K562 (cell line): Measurements from ENCODE around the gene LCNL1. TPM values are rescaled to one million over a fixed set of nuclear protein-coding genes. Genes with fewer than 3 reads are reported as not detected.

Source experiments
- C11orf30 ChIP-seq: fragments of 450-650 bp; IDR thresholded peaks from 2 replicates; pipeline ENCODE4 v1.6.1; 2016; ENCODE audit warnings: low read depth, mild to moderate bottlenecking
- CBFA2T2 ChIP-seq: fragments of 450-650 bp; conservative IDR thresholded peaks from 2 replicates; pipeline ENCODE4 v1.6.1; 2017; ENCODE audit warnings: mild to moderate bottlenecking
- CBFB ChIP-seq: sonication (generic); formaldehyde crosslinking; IDR thresholded peaks from 2 replicates; pipeline ENCODE4 v1.4.0; 2020; ENCODE audit warnings: mild to moderate bottlenecking, missing genetic modification reagents
- CBX1 ChIP-seq: sonication (generic); IDR thresholded peaks from 2 replicates; pipeline ENCODE4 v1.6.1; 2016; ENCODE audit warnings: antibody characterized with exemption, low read depth, mild to moderate bottlenecking
- DDX20 ChIP-seq: fragments of 450-650 bp; IDR thresholded peaks from 2 replicates; pipeline ENCODE4 v1.6.1; 2016; ENCODE audit warnings: missing genetic modification characterization, low read depth, mild to moderate bottlenecking, missing compliant biosample characterization, moderate library complexity
- DPF2 ChIP-seq: fragments of 450-650 bp; IDR thresholded peaks from 2 replicates; pipeline ENCODE4 v1.6.1; 2016
- ETV1 ChIP-seq: fragments of 450-650 bp; conservative IDR thresholded peaks from 2 replicates; pipeline ENCODE4 v1.6.1; 2016; ENCODE audit warnings: missing genetic modification characterization, control low read depth, low read depth, missing compliant biosample characterization
- HDAC2 ChIP-seq: fragments of 450-650 bp; IDR thresholded peaks from 2 replicates; pipeline ENCODE4 v1.6.1; 2016; ENCODE audit warnings: mild to moderate bottlenecking
- HEY1 ChIP-seq: fragments of 250-450 bp; sonication (Bioruptor Pico); IDR thresholded peaks from 2 replicates; pipeline ENCODE4 v1.5.0; 2020; ENCODE audit warnings: mild to moderate bottlenecking, moderate library complexity, borderline replicate concordance
- HLTF ChIP-seq: fragments of 450-650 bp; IDR thresholded peaks from 2 replicates; pipeline ENCODE4 v1.6.1; 2016
- HOXB6 ChIP-seq: fragments of 250-450 bp; sonication (Bioruptor Pico); IDR thresholded peaks from 2 replicates; pipeline ENCODE4 v1.5.1; 2022; ENCODE audit warnings: mild to moderate bottlenecking, borderline replicate concordance
- L3MBTL2 ChIP-seq: fragments of 450-650 bp; IDR thresholded peaks from 2 replicates; pipeline ENCODE4 v1.6.1; 2016; ENCODE audit warnings: mild to moderate bottlenecking, moderate library complexity
- LEF1 ChIP-seq: fragments of 450-650 bp; IDR thresholded peaks from 2 replicates; pipeline ENCODE4 v1.6.1; 2016; ENCODE audit warnings: mild to moderate bottlenecking
- MBD2 ChIP-seq: sonication (generic); IDR thresholded peaks from 2 replicates; pipeline ENCODE4 v1.6.1; 2016; ENCODE audit warnings: low read depth, borderline replicate concordance
- POLR2G ChIP-seq: fragments of 200-400 bp; formaldehyde crosslinking; IDR thresholded peaks from 2 replicates; pipeline ENCODE4 v1.6.1; 2017; ENCODE audit warnings: low read depth, mild to moderate bottlenecking, antibody characterized with exemption, low read length, moderate library complexity
- PRMT5 ChIP-seq: sonication (generic); formaldehyde crosslinking; IDR thresholded peaks from 2 replicates; pipeline ENCODE4 v1.5.0; 2020; ENCODE audit warnings: missing genetic modification reagents
- RUNX1 ChIP-seq: sonication (generic); IDR thresholded peaks from 2 replicates; pipeline ENCODE4 v1.6.1; 2016; ENCODE audit warnings: antibody characterized with exemption, low read depth
- SRSF1 ChIP-seq: fragments of 200-400 bp; formaldehyde crosslinking; IDR thresholded peaks from 2 replicates; pipeline ENCODE4 v1.6.1; 2017; ENCODE audit warnings: mild to moderate bottlenecking, low read depth, low read length, moderate library complexity
- TAF1 ChIP-seq: IDR thresholded peaks from 2 replicates; pipeline ENCODE4 v1.6.1; 2011; ENCODE audit warnings: mild to moderate bottlenecking, low read length, moderate library complexity; ENCODE audit not compliant: insufficient read depth, control insufficient read depth, severe bottlenecking; ENCODE audit errors: extremely low read depth
- ZBTB7A ChIP-seq: IDR thresholded peaks from 2 replicates; pipeline ENCODE4 v1.6.1; 2011; ENCODE audit warnings: low read depth, mild to moderate bottlenecking, low read length, moderate library complexity, borderline replicate concordance; ENCODE audit not compliant: control insufficient read depth
- ZNF445 ChIP-seq: fragments of 250-450 bp; sonication (Bioruptor Pico); IDR thresholded peaks from 2 replicates; pipeline ENCODE4 v1.4.0; 2020; ENCODE audit warnings: low read depth, mild to moderate bottlenecking, moderate library complexity
- ZNF583 ChIP-seq: fragments of 250-450 bp; sonication (Bioruptor Pico); IDR thresholded peaks from 2 replicates; pipeline ENCODE4 v1.4.0; 2020
- polyA plus RNA-seq, 8 experiments: library from polyadenylated mRNA; depleted of rRNA in 4 of 8; stranded (reverse) in 5 of 8; unstranded in 3 of 8; fragments of >200 nt; fragmentation: Nextera tagmentation in 2 of 8; fragmentation: Illumina TruSeq in 1 of 8; extraction: Ambion mirVana in 2 of 8; extraction: Trizol in 1 of 8; gene quantifications; 2 replicates each; pipeline versions ENCODE4 v1.2.1 to v1.2.3, GENCODE V29; 2011 to 2014; ENCODE audit warnings: inconsistent platforms in 1 of 8, missing spikeins in 1 of 8
- total RNA-seq, 7 experiments: library from RNA; depleted of rRNA in 6 of 7; stranded (reverse); fragments of >200 nt in 6 of 7; fragmentation: Illumina TruSeq in 2 of 7; extraction: Trizol in 2 of 7; gene quantifications; 2 replicates each; pipeline versions ENCODE4 v1.2.1 to v1.2.3, GENCODE V29; 2011 to 2021; ENCODE audit warnings: low replicate concordance in 1 of 7
- TF ChIP-seq, protein P1 (sequence below): sonication (generic); IDR thresholded peaks from 2 replicates; pipeline ENCODE4 v1.6.1; 2016
- TF ChIP-seq, protein P2 (sequence below): fragments of 250-450 bp; sonication (Bioruptor Pico); IDR thresholded peaks from 2 replicates; pipeline ENCODE4 v1.8.0; 2022; ENCODE audit warnings: moderate library complexity, mild to moderate bottlenecking, inconsistent platforms

Gene LCNL1
- total and polyA plus RNA-seq, 9 of the 15 experiments (the other 6 are each of a cell fraction or from before 2014, with no cell fraction given), result 0.04 to 0.16 (median 0.04) TPM; not detected in 4

DNA sequence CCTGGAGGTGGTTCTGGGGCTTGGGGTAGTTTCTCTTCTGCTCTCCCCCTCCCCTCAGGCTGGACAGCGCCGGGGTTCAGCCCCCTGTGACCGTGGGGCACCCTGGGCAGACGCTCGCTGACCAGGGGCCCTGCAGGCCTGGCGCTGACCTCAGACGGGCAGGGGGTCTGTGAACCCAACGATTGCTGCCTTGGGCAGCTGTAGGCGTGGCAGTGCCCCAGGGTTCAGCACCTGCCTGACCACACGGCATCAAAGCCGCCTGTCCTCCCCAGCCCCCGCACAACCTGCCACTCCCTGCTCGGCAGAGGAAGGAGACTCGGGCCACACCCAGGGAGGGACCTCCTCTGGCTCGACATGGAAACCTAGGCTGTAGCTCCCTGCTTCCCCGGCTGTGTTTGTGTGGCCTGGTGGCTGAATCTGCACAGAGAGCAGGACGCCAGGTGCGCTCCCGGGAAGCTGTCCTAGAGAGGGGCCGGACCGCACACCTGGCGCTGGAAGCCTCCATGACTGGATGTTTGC is 18.6 kb upstream of the LCNL1 start (continued):
- peak; percentile 22; the same call in 1 of the 2 replicates for TF ChIP-seq CBFA2T2
- TF ChIP-seq DPF2, result peak; percentile 54
- peak; percentile 57 for TF ChIP-seq POLR2G
- TF ChIP-seq L3MBTL2, result 0 out of 2 replicates have a peak, but pooled peaks have one; percentile 11
- TF ChIP-seq PRMT5, result no peak
- no peak for TF ChIP-seq CBFB (CRISPR knock-in tag)
- no peak for TF ChIP-seq C11orf30
- no peak for TF ChIP-seq ETV1
- 0 out of 2 replicates have a peak, but pooled peaks have one; percentile 17 for TF ChIP-seq MBD2
- TF ChIP-seq ZNF583 (CRISPR knock-in tag), result no peak
- TF ChIP-seq, protein P1, sequence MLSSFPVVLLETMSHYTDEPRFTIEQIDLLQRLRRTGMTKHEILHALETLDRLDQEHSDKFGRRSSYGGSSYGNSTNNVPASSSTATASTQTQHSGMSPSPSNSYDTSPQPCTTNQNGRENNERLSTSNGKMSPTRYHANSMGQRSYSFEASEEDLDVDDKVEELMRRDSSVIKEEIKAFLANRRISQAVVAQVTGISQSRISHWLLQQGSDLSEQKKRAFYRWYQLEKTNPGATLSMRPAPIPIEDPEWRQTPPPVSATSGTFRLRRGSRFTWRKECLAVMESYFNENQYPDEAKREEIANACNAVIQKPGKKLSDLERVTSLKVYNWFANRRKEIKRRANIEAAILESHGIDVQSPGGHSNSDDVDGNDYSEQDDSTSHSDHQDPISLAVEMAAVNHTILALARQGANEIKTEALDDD, result no peak
- TF ChIP-seq SRSF1, result no peak
- no peak for TF ChIP-seq HLTF
- no peak for TF ChIP-seq ZNF445 (CRISPR knock-in tag)
- TF ChIP-seq HDAC2, result no peak
- TF ChIP-seq HOXB6 (CRISPR knock-in tag), result no peak
- TF ChIP-seq HEY1, result no peak
- TF ChIP-seq ZBTB7A, result peak; percentile 49; the same call in 1 of the 2 replicates
- TF ChIP-seq LEF1, result peak; percentile 40; the same call in 1 of the 2 replicates
- no peak for TF ChIP-seq TAF1
- TF ChIP-seq DDX20 (tag), result no peak
- no peak for TF ChIP-seq CBX1
- TF ChIP-seq, protein P2, sequence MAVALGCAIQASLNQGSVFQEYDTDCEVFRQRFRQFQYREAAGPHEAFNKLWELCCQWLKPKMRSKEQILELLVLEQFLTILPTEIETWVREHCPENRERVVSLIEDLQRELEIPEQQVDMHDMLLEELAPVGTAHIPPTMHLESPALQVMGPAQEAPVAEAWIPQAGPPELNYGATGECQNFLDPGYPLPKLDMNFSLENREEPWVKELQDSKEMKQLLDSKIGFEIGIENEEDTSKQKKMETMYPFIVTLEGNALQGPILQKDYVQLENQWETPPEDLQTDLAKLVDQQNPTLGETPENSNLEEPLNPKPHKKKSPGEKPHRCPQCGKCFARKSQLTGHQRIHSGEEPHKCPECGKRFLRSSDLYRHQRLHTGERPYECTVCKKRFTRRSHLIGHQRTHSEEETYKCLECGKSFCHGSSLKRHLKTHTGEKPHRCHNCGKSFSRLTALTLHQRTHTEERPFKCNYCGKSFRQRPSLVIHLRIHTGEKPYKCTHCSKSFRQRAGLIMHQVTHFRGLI (CRISPR knock-in tag), result no peak
- no peak for TF ChIP-seq RUNX1
